K562 (cell line): ENCODE results near the gene ZNHIT2. TPM values are rescaled to one million over a fixed set of nuclear protein-coding genes. Genes with fewer than 3 reads are reported as not detected.
A peak's percentile ranks its signal among the peaks of the same experiment; 100 is the strongest.

Experiments used
- CTBP1 ChIP-seq: fragments of 450-650 bp; IDR thresholded peaks from 2 replicates; pipeline ENCODE4 v1.6.1; 2016; ENCODE audit warnings: borderline replicate concordance
- DEAF1 ChIP-seq: fragments of 450-650 bp; formaldehyde crosslinking; IDR thresholded peaks from 2 replicates; pipeline ENCODE4 v1.4.0; 2020; ENCODE audit warnings: mild to moderate bottlenecking, moderate library complexity
- FOSL1 ChIP-seq: fragments of 200-800 bp; sonication (Bioruptor generic); conservative IDR thresholded peaks from 2 replicates; pipeline ENCODE4 v1.6.1; 2016; ENCODE audit warnings: missing genetic modification characterization, missing compliant biosample characterization
- GABPA ChIP-seq: fragments of 200-800 bp; sonication (Bioruptor generic); conservative IDR thresholded peaks from 2 replicates; pipeline ENCODE4 v1.6.1; 2016; ENCODE audit warnings: low read depth, missing genetic modification characterization, missing compliant biosample characterization
- HDAC1 ChIP-seq, 2 experiments: fragments of 450-650 bp; IDR thresholded peaks; 2 replicates each; pipeline ENCODE4 v1.6.1; 2016 to 2017; ENCODE audit warnings: inconsistent platforms in 1 of 2, mild to moderate bottlenecking in 1 of 2, moderate library complexity in 1 of 2
- HMGN3 ChIP-seq: IDR thresholded peaks from 2 replicates; pipeline ENCODE4 v1.6.1; 2011; ENCODE audit warnings: borderline replicate concordance, low read depth, mild to moderate bottlenecking, mixed read lengths, low read length; ENCODE audit not compliant: insufficient read length; ENCODE audit errors: extremely low read depth
- JUND ChIP-seq, 2 experiments: IDR thresholded peaks; 2 replicates in 1 of 2; 3 replicates in 1 of 2; pipeline ENCODE4 v1.6.1; 2011; ENCODE audit warnings: borderline replicate concordance in 2 of 2, low read depth in 2 of 2, low read length in 2 of 2, improper control_type of control experiment in 1 of 2, missing biosample characterization in 1 of 2, missing genetic modification characterization in 1 of 2, missing genetic modification reagents in 1 of 2
- LEF1 ChIP-seq: fragments of 450-650 bp; IDR thresholded peaks from 2 replicates; pipeline ENCODE4 v1.6.1; 2016; ENCODE audit warnings: mild to moderate bottlenecking
- MLX ChIP-seq, 2 experiments: fragments of 450-650 bp in 1 of 2; sonication (generic) in 1 of 2; formaldehyde crosslinking; conservative IDR thresholded peaks; 2 replicates each; pipeline versions ENCODE4 v1.4.0 to v1.8.1; 2020 to 2022; ENCODE audit warnings: mild to moderate bottlenecking in 1 of 2, missing genetic modification reagents in 1 of 2
- PREB ChIP-seq: sonication (generic); formaldehyde crosslinking; IDR thresholded peaks from 2 replicates; pipeline ENCODE4 v1.8.1; 2023; ENCODE audit warnings: mild to moderate bottlenecking, missing genetic modification reagents
- RAD21 ChIP-seq, 2 experiments: fragments of 250-450 bp in 1 of 2; fragments of 450-650 bp in 1 of 2; sonication (Bioruptor Pico) in 1 of 2; formaldehyde crosslinking in 1 of 2; IDR thresholded peaks in 1 of 2; conservative IDR thresholded peaks in 1 of 2; 2 replicates each; pipeline versions ENCODE4 v1.4.0 to v1.8.0; 2020 to 2022; ENCODE audit warnings: mild to moderate bottlenecking in 2 of 2, moderate library complexity in 1 of 2
- RB1 ChIP-seq: fragments of 450-650 bp; IDR thresholded peaks from 2 replicates; pipeline ENCODE4 v1.6.1; 2017; ENCODE audit warnings: low read depth, mild to moderate bottlenecking
- RBM22 ChIP-seq: fragments of 200-400 bp; formaldehyde crosslinking; IDR thresholded peaks from 2 replicates; pipeline ENCODE4 v1.6.1; 2018; ENCODE audit warnings: low read length, low read depth; ENCODE audit not compliant: poor library complexity, severe bottlenecking
- TAF1 ChIP-seq: IDR thresholded peaks from 2 replicates; pipeline ENCODE4 v1.6.1; 2011; ENCODE audit warnings: mild to moderate bottlenecking, low read length, moderate library complexity; ENCODE audit not compliant: insufficient read depth, control insufficient read depth, severe bottlenecking; ENCODE audit errors: extremely low read depth
- TARDBP ChIP-seq: fragments of 450-650 bp; IDR thresholded peaks from 2 replicates; pipeline ENCODE4 v1.6.1; 2016
- TCF7L2 ChIP-seq: fragments of 150-350 bp; IDR thresholded peaks from 2 replicates; pipeline ENCODE4 v1.6.1; 2016; ENCODE audit warnings: low read depth, mild to moderate bottlenecking, low read length, moderate library complexity
- TGIF2 ChIP-seq: sonication (generic); formaldehyde crosslinking; IDR thresholded peaks from 2 replicates; pipeline ENCODE4 v1.8.1; 2022; ENCODE audit warnings: mild to moderate bottlenecking, missing genetic modification reagents, moderate library complexity
- YY1 ChIP-seq, 3 experiments: IDR thresholded peaks; 2 replicates each; pipeline ENCODE4 v1.6.1; 2011; ENCODE audit warnings: low read length in 2 of 3, mild to moderate bottlenecking in 2 of 3, moderate library complexity in 2 of 3, borderline replicate concordance in 1 of 3, control low read depth in 1 of 3, low read depth in 1 of 3; ENCODE audit not compliant: insufficient read depth in 3 of 3, insufficient replicate concordance in 2 of 3, control insufficient read depth in 1 of 3, insufficient read length in 1 of 3; ENCODE audit errors: extremely low read depth in 1 of 3
- ZBED1 ChIP-seq: IDR thresholded peaks from 2 replicates; pipeline ENCODE4 v1.6.1; 2014
- ZFP36 ChIP-seq: fragments of 150-350 bp; IDR thresholded peaks from 2 replicates; pipeline ENCODE4 v1.6.1; 2018; ENCODE audit warnings: low read length, low read depth; ENCODE audit not compliant: partially characterized antibody
- ZNF408 ChIP-seq: fragments of 250-450 bp; sonication (Bioruptor Pico); IDR thresholded peaks from 2 replicates; pipeline ENCODE4 v1.4.0; 2020; ENCODE audit warnings: low read depth, mild to moderate bottlenecking, moderate library complexity
- ZNF644 ChIP-seq: fragments of 200-800 bp; sonication (Bioruptor generic); IDR thresholded peaks from 2 replicates; pipeline ENCODE4 v1.6.1; 2016; ENCODE audit warnings: low read depth, missing genetic modification characterization, missing compliant biosample characterization
- ZNF830 ChIP-seq: fragments of 250-450 bp; sonication (Bioruptor Pico); IDR thresholded peaks from 2 replicates; pipeline ENCODE4 v1.5.0; 2021; ENCODE audit warnings: mild to moderate bottlenecking
- polyA plus RNA-seq, 8 experiments: library from polyadenylated mRNA; depleted of rRNA in 4 of 8; stranded (reverse) in 5 of 8; unstranded in 3 of 8; fragments of >200 nt; fragmentation: Nextera tagmentation in 2 of 8; fragmentation: Illumina TruSeq in 1 of 8; extraction: Ambion mirVana in 2 of 8; extraction: Trizol in 1 of 8; gene quantifications; 2 replicates each; pipeline versions ENCODE4 v1.2.1 to v1.2.3, GENCODE V29; 2011 to 2014; ENCODE audit warnings: inconsistent platforms in 1 of 8, missing spikeins in 1 of 8
- total RNA-seq, 7 experiments: library from RNA; depleted of rRNA in 6 of 7; stranded (reverse); fragments of >200 nt in 6 of 7; fragmentation: Illumina TruSeq in 2 of 7; extraction: Trizol in 2 of 7; gene quantifications; 2 replicates each; pipeline versions ENCODE4 v1.2.1 to v1.2.3, GENCODE V29; 2011 to 2021; ENCODE audit warnings: low replicate concordance in 1 of 7

ZNHIT2 gene
- total and polyA plus RNA-seq, 9 of the 15 experiments (the other 6 are each of a cell fraction or from before 2014, with no cell fraction given) = 0.08 to 39.0 (median 2.5) TPM

- peak; percentile 94 for TF ChIP-seq RB1
- TF ChIP-seq HMGN3 = peak; percentile 95
- peak; percentile 94 for TF ChIP-seq TGIF2 (CRISPR knock-in tag)
- TF ChIP-seq TARDBP = peak; percentile 98
- no peak for TF ChIP-seq TCF7L2
- TF ChIP-seq ZFP36 = peak; percentile 6
- TF ChIP-seq MLX (CRISPR knock-in tag; conservative IDR thresholded peaks at IDR 0.05) = no peak
- TF ChIP-seq TAF1 = peak; percentile 15
- TF ChIP-seq PREB = 0 out of 2 replicates have a peak, but pooled peaks have one; percentile 73
- no peak for TF ChIP-seq LEF1
- peak in 1 of 2 experiments; percentile 73; a peak in 2 of 4 replicates for TF ChIP-seq HDAC1 (IDR thresholded peaks at IDR 0.05)
- TF ChIP-seq ZNF830 (CRISPR knock-in tag) = no peak
- TF ChIP-seq JUND (IDR thresholded peaks at IDR 0.05; ENCODE audit: borderline replicate concordance, low read depth, low read length) = 0 out of 2 replicates have a peak, but pooled peaks have one; percentile 6
- TF ChIP-seq JUND (tag; IDR thresholded peaks at IDR 0.05; ENCODE audit: borderline replicate concordance, low read depth, low read length) = peak; percentile 10; the same call in 1 of the 3 replicates
- TF ChIP-seq RAD21 (CRISPR knock-in tag; conservative IDR thresholded peaks at IDR 0.05 in 1 of 2, IDR thresholded peaks at IDR 0.05 in 1 of 2) = peak; percentile 43 to 58
- TF ChIP-seq ZNF644 (tag) = no peak
- TF ChIP-seq DEAF1 (CRISPR knock-in tag) = peak; percentile 65
- TF ChIP-seq ZBED1 = no peak
- TF ChIP-seq FOSL1 = no peak
- TF ChIP-seq ZNF408 (CRISPR knock-in tag) = no peak
- TF ChIP-seq YY1 (IDR thresholded peaks at IDR 0.05; ENCODE audit: borderline replicate concordance in 1 of 3, control insufficient read depth in 1 of 3, extremely low read depth in 1 of 3, insufficient read depth in 3 of 3, insufficient read length in 1 of 3, insufficient replicate concordance in 2 of 3, low read depth in 1 of 3, low read length in 2 of 3) = peak in 1 of 3 experiments; percentile 65
- TF ChIP-seq GABPA = peak; percentile 27; the same call in 1 of the 2 replicates
- peak; percentile 71 for TF ChIP-seq RBM22
- TF ChIP-seq CTBP1 = peak; percentile 87
Measured at GRCh38 chr11:65112546-65113360, 4.7 kb downstream of the ZNHIT2 start (continued).
